ENCODE data around the gene KIR3DL2.
"Not testable (repeated sequence)": the region's sequence is repeated elsewhere in the genome, so short reads cannot be mapped to it uniquely, and the experiment has no call there.

The KIR3DL2 gene

GRCh38 chr19:54850061-54850640, at the start of gene KIR3DL2:
Gene KIR3DL2 (plus strand): TSS chr19:54850443. CDS start chr19:54850476, 33 bp downstream.
- DNase-seq (ENCODE audit: low read depth in 2 of 2), result not testable (repeated sequence)

- no peak for DNase-seq (ENCODE audit: low read depth in 2 of 2)
Measured at GRCh38 chr19:54803410-54803809, 46.8 kb upstream of the KIR3DL2 start, which contains the start of gene KIR2DL4. Gene KIR2DL4 (plus strand): TSS chr19:54803610. CDS start chr19:54803652, 42 bp downstream.

- DNase-seq (ENCODE audit: low read depth in 2 of 2), result no peak
Measured at GRCh38 chr19:54804101-54804500, 46.1 kb upstream of the KIR3DL2 start.

GRCh38 chr19:54804571-54804970, 45.7 kb upstream of the KIR3DL2 start:
- DNase-seq (ENCODE audit: low read depth in 2 of 2), result no peak

- no peak for DNase-seq (ENCODE audit: low read depth in 2 of 2)
Measured at GRCh38 chr19:54805665-54806515, 44.4 kb upstream of the KIR3DL2 start.

GRCh38 chr19:54806516-54806838, 43.8 kb upstream of the KIR3DL2 start:
- DNase-seq (ENCODE audit: low read depth in 2 of 2), result no peak

- DNase-seq (ENCODE audit: low read depth in 2 of 2), result not testable (repeated sequence)
Measured at GRCh38 chr19:54814571-54814970, 35.7 kb upstream of the KIR3DL2 start.

GRCh38 chr19:54816251-54816650, 34.0 kb upstream of the KIR3DL2 start, which contains the start of gene KIR3DL1:
Gene KIR3DL1 (plus strand): TSS chr19:54816468.
- not testable (repeated sequence) for DNase-seq (ENCODE audit: low read depth in 2 of 2)

GRCh38 chr19:54817670-54818536, 32.3 kb upstream of the KIR3DL2 start:
- no peak for DNase-seq (ENCODE audit: low read depth in 2 of 2)

GRCh38 chr19:54824416-54824815, 25.8 kb upstream of the KIR3DL2 start:
- DNase-seq (ENCODE audit: low read depth in 2 of 2), result not testable (repeated sequence)

- not testable (repeated sequence) for DNase-seq (ENCODE audit: low read depth in 2 of 2)
Measured at GRCh38 chr19:54825326-54825725, 24.9 kb upstream of the KIR3DL2 start.

- DNase-seq (ENCODE audit: low read depth in 2 of 2), result not testable (repeated sequence)
Measured at GRCh38 chr19:54828064-54828463, 22.2 kb upstream of the KIR3DL2 start.

- DNase-seq (ENCODE audit: low read depth in 2 of 2), result not testable (repeated sequence)
Measured at GRCh38 chr19:54832496-54832895, 17.7 kb upstream of the KIR3DL2 start, which contains the start of gene KIR2DS4. Gene KIR2DS4 (plus strand): TSS chr19:54832676.

GRCh38 chr19:54835126-54835525, 15.1 kb upstream of the KIR3DL2 start:
- not testable (repeated sequence) for DNase-seq (ENCODE audit: low read depth in 2 of 2)

- not testable (repeated sequence) for DNase-seq (ENCODE audit: low read depth in 2 of 2)
Measured at GRCh38 chr19:54837522-54837921, 12.7 kb upstream of the KIR3DL2 start.

GRCh38 chr19:54843171-54843570, 7.1 kb upstream of the KIR3DL2 start:
- not testable (repeated sequence) for DNase-seq (ENCODE audit: low read depth in 2 of 2)

- no peak for DNase-seq (ENCODE audit: low read depth in 2 of 2)
Measured at GRCh38 chr19:54850930-54851329, 687 bp downstream of the KIR3DL2 start.

GRCh38 chr19:54851353-54851752, 1.1 kb downstream of the KIR3DL2 start:
- DNase-seq (ENCODE audit: low read depth in 2 of 2), result no peak

GRCh38 chr19:54855241-54855640, 5.0 kb downstream of the KIR3DL2 start:
- not testable (repeated sequence) for DNase-seq (ENCODE audit: low read depth in 2 of 2)

GRCh38 chr19:54858476-54858875, 8.2 kb downstream of the KIR3DL2 start:
- not testable (repeated sequence) for DNase-seq (ENCODE audit: low read depth in 2 of 2)

GRCh38 chr19:54859421-54859820, 9.2 kb downstream of the KIR3DL2 start:
- DNase-seq (ENCODE audit: low read depth in 2 of 2), result not testable (repeated sequence)

GRCh38 chr19:54863459-54863858, 13.2 kb downstream of the KIR3DL2 start:
- not testable (repeated sequence) for DNase-seq (ENCODE audit: low read depth in 2 of 2)

All from stimulated activated CD4-positive, alpha-beta T cell treated with anti-CD3 and anti-CD28 coated beads, Interleukin-4, amount 100 ng/mL, for 48 hours (primary cell).